HG03571 (cell line): ENCODE results near the gene AGO1.
"Not testable (repeated sequence)": the region's sequence is repeated elsewhere in the genome, so short reads cannot be mapped to it uniquely, and the experiment has no call there.

Experiments used
- ATAC-seq: cut with Tn5 transposase; IDR thresholded peaks from one replicate; pipeline ENCODE4 v1.9.1; 2021; ENCODE audit not compliant: unreplicated experiment

The AGO1 gene

DNA sequence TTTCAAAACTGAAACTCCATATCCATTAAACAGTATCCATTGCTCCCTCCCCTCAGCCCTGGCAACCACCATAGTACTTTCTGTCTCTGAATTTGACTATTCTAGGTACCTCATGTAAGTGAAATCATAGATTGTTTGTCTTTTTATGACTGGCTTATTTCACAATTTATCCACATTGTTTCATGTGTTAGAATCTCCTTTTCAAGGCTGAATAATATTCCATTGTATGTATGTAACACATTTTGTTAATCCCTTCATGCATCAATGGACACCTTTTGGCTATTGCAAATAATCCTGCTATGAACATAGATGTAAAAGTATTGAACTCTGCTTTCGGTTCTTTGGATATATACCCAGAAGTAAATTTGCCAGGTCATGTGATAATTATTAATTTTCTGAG lies 85.4 kb downstream of the AGO1 start:
- no peak for ATAC-seq

DNA sequence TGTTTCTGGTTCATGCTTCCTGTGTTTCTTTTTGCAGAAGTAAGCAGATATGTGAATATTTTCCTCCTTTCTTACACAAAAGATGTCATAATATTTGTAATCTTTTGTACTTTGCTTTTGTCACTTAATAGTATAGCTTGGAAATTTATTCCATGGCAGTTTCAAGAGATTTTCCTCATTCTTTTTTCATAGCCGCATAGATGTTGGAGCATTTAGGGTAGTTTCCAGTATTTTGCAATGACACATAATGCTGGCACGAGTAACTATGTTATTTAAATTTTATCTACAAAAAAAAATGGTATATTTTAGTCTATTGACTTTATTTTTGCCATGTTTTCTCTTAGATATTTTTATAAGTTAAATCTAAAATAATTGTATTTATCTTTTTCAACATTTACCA lies 88.6 kb downstream of the AGO1 start:
- no peak for ATAC-seq

DNA sequence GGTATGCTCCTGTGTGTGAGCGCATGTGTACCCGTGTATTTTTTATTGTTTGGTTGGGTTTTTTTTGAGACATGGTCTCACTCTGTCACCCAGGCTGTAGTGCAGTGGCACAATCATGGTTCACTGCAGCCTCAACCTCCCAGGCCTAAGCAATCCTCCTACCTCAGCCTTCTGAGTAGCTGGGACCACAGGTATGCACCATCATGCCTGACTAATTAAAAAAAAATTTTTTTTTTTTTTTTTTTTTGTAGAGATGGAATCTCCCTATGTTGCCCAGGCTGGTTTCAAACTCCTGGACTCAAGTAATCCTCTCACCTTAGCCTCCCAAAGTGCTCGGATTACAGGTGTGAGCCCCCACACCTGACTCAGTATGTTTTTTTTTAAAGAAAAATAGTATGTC lies 89.6 kb downstream of the AGO1 start:
- ATAC-seq: not testable (repeated sequence)

DNA sequence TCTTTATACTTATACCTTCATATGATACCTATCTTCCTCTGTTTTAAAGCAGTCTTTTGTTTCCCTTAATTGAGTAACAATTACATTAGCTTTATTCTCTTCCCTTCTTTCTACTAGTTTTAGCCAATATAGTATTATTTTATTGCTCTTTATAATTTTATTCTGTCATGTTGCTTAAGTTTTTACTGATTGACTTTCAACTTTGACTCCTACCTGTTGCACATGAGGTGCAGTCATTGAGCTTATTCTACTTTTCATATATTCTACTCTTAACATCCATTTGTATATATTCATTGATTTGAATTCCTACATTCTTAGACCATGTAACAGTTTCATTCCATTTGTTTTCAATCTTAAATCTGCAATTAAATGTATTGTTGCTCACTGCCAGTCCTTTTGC lies 97.1 kb downstream of the AGO1 start:
- ATAC-seq: no peak
